A673 (cell line): Measurements from ENCODE around the gene ITPRID2. TPM values are rescaled to one million over a fixed set of nuclear protein-coding genes. Genes with fewer than 3 reads are reported as not detected.

ENCODE experiments used
- BruUV-seq: library from RNA; stranded (reverse); fragments of 400-500 nt; replicated peaks from 2 replicates; lab custom pipeline; 2021; lab: Mats Ljungman, UMichigan
- CTCF ChIA-PET: fragments of 300-600 bp; sonication (Branson Sonifier 250); formaldehyde crosslinking; loops from one replicate; lab custom pipeline; 2022; ENCODE audit warnings: antibody characterized with exemption; lab: Charles Lee
- POLR2A ChIA-PET: fragments of 300-600 bp; sonication (Branson Sonifier 250); formaldehyde crosslinking; loops from one replicate; lab custom pipeline; 2022; ENCODE audit warnings: antibody characterized with exemption; ENCODE audit not compliant: low non-redundant PET; lab: Charles Lee
- DNase-seq: peaks from one replicate; pipeline ENCODE4 v3.0.0-alpha.2; 2015; ENCODE audit warnings: low spot score
- H3K27ac ChIP-seq: fragments of 200-600 bp; sonication (generic); 2 replicates; pipeline ENCODE4 v1.5.1; 2016; ENCODE audit warnings: mixed run types, low read depth, mild to moderate bottlenecking, mixed read lengths, antibody characterized with exemption, low read length; ENCODE audit not compliant: poor library complexity, severe bottlenecking
- H3K27me3 ChIP-seq: fragments of 200-600 bp; sonication (generic); replicated peaks from 2 replicates; pipeline ENCODE4 v1.6.1; 2017; ENCODE audit warnings: mixed run types, low read depth, mild to moderate bottlenecking, mixed read lengths, antibody characterized with exemption, low read length; ENCODE audit not compliant: insufficient read depth, poor library complexity
- H3K36me3 ChIP-seq: fragments of 200-600 bp; sonication (generic); 2 replicates; pipeline ENCODE4 v1.6.1; 2016; ENCODE audit warnings: mixed run types, mild to moderate bottlenecking, mixed read lengths, antibody characterized with exemption, low read length; ENCODE audit not compliant: insufficient read depth, poor library complexity, severe bottlenecking
- H3K4me1 ChIP-seq: fragments of 200-600 bp; sonication (generic); 2 replicates; pipeline ENCODE4 v1.6.1; 2017; ENCODE audit warnings: mixed run types, mild to moderate bottlenecking, mixed read lengths, antibody characterized with exemption, low read length; ENCODE audit not compliant: insufficient read depth, poor library complexity, severe bottlenecking
- H3K4me3 ChIP-seq: fragments of 200-600 bp; sonication (generic); 2 replicates; pipeline ENCODE4 v1.5.1; 2016; ENCODE audit warnings: low read depth, mixed run types, mild to moderate bottlenecking, mixed read lengths, low read length; ENCODE audit not compliant: poor library complexity, severe bottlenecking
- H3K9me3 ChIP-seq: fragments of 200-600 bp; sonication (generic); 2 replicates; pipeline ENCODE4 v1.6.1; 2016; ENCODE audit warnings: mixed run types, low read depth, mild to moderate bottlenecking, mixed read lengths, antibody characterized with exemption, low read length; ENCODE audit not compliant: poor library complexity, severe bottlenecking
- EZH2 ChIP-seq: fragments of 200-600 bp; sonication (generic); IDR thresholded peaks from 2 replicates; pipeline ENCODE4 v1.6.1; 2017; ENCODE audit warnings: borderline replicate concordance, low read depth, mild to moderate bottlenecking, mixed read lengths, antibody characterized with exemption, low read length; ENCODE audit not compliant: poor library complexity, severe bottlenecking
- intact Hi-C: fragments of 100-400 bp; cut with micrococcal nuclease; formaldehyde crosslinking; loops from one replicate; pipeline ENCODE4 v1.10.0; 2022; ENCODE audit not compliant: unreplicated experiment
- total RNA-seq: library from RNA; stranded (reverse); gene quantifications from 2 replicates; pipeline ENCODE4 v1.2.3, GENCODE V29; 2021
- TF ChIP-seq, protein P1 (sequence below): fragments of 300-800, 200-600 bp; sonication (generic); conservative IDR thresholded peaks from 2 replicates; pipeline ENCODE4 v1.5.1; 2017; ENCODE audit warnings: low read depth, mild to moderate bottlenecking, antibody characterized with exemption, low read length, moderate library complexity, mixed read lengths

The ITPRID2 gene
- total RNA-seq, 1 experiment from 2014 or later: 141 TPM

DNA sequence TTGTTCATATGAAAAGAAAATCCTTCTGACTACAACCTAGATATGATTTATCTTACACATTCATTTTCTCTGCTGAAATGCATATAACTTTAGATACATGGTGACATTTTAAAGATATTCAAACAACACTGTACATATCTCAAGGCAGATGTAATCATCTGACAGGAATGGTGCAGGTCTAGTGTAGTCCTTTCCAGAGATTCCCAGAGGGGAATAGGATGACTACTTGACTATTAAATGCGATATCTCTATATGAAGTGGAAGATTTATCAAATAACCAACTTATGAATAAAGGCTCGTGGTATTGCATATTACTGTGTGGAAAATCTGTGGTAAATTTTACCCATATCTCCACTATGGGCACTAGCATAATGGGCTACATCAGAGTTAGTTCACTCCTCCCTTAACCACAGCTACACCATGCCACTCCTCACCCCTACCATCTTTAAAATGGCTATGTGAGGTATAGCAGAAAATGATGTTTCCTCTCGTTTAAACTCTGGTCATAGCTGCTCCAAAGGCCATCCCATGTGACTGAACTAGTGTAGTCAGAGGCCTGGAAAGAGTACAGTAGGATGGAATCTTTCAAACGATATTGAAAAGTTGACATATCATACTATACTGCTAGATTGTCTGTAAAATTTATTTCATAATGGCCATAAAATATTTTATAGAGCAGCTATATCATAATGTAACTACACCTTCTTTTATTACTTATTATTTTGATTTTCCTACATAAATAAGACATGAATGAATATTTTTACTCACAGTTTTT is 9.1 kb upstream of the ITPRID2 start:
- intact Hi-C loops: no loop called here
- BruUV-seq: no TSS peak
- no peaks in the 10 kb centered on the region for H3K9me3 ChIP-seq
- TF ChIP-seq, protein P1, sequence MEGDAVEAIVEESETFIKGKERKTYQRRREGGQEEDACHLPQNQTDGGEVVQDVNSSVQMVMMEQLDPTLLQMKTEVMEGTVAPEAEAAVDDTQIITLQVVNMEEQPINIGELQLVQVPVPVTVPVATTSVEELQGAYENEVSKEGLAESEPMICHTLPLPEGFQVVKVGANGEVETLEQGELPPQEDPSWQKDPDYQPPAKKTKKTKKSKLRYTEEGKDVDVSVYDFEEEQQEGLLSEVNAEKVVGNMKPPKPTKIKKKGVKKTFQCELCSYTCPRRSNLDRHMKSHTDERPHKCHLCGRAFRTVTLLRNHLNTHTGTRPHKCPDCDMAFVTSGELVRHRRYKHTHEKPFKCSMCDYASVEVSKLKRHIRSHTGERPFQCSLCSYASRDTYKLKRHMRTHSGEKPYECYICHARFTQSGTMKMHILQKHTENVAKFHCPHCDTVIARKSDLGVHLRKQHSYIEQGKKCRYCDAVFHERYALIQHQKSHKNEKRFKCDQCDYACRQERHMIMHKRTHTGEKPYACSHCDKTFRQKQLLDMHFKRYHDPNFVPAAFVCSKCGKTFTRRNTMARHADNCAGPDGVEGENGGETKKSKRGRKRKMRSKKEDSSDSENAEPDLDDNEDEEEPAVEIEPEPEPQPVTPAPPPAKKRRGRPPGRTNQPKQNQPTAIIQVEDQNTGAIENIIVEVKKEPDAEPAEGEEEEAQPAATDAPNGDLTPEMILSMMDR: no peak
- no peak for TF ChIP-seq EZH2
- ChIA-PET CTCF (no interaction called here), POLR2A (no interaction called here)
- no peaks in the 10 kb centered on the region for H3K4me1 ChIP-seq
- no peak for DNase-seq
- H3K27ac ChIP-seq: no peak overlapping the region
- no peaks in the 10 kb centered on the region for H3K27me3 ChIP-seq
- no peaks in the 10 kb centered on the region for H3K36me3 ChIP-seq
- no peak overlapping the region for H3K4me3 ChIP-seq

DNA sequence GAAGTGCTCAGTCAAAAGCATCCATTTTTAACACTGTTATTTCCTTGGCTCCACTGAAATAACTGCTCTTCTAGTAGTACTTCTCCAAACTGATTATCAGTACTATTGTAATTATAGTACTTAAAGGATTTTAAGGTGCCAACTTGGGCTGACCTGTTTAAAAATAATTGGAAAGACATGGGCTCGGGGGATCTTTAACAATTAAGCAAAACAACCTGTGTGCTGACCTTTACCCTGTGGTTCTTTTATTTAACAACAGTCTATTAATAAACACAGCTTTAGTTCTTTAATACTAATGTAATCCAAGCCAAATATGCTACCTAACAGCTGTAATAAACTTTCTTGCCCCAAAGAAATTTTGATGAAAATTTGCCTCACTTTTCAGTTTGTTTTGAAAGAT is 6.9 kb upstream of the ITPRID2 start:
- intact Hi-C loops: no loop called here
- no peak overlapping the region for H3K27ac ChIP-seq
- no peaks in the 10 kb centered on the region for H3K36me3 ChIP-seq
- no TSS peak for BruUV-seq
- no peaks in the 10 kb centered on the region for H3K4me1 ChIP-seq
- no peaks in the 10 kb centered on the region for H3K27me3 ChIP-seq
- no peak for TF ChIP-seq EZH2
- TF ChIP-seq, protein P1: no peak
- no peaks in the 10 kb centered on the region for H3K9me3 ChIP-seq
- DNase-seq: no peak
- no peak overlapping the region for H3K4me3 ChIP-seq
- ChIA-PET POLR2A (no interaction called here), CTCF (no interaction called here)

DNA sequence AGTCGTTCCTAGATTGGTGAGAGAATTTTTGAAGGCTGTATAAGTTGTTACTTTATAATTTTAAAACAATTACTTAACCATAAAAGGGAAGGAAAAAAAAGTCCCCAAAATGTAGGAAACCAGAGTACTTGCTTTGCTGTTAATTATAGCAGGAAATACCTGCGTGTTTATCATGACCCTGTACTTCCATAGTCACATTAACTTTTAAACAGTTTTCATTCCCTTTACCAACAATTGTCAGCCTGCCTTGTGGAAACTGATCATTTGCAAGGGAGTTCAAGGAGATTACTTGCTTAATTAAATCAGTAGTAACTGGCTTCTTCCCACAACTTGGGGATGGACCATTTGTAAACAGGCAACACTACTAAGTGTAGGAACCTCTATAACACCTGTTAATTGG is 6.4 kb upstream of the ITPRID2 start:
- POLR2A ChIA-PET: no interaction called here
- TF ChIP-seq EZH2: no peak
- TF ChIP-seq, protein P1: no peak
- Histone ChIP-seq H3K36me3 (no peaks in the 10 kb centered on the region), H3K27me3 (no peaks in the 10 kb centered on the region), H3K4me1 (no peaks in the 10 kb centered on the region), H3K9me3 (no peaks in the 10 kb centered on the region), H3K4me3 (no peak overlapping the region), H3K27ac (no peak overlapping the region)
- no TSS peak for BruUV-seq
- CTCF ChIA-PET: no interaction called here
- intact Hi-C loops: no loop called here
- no peak for DNase-seq
